Retinal pigment epithelial cell (primary cell): ENCODE results near the gene SGK1.
A peak's percentile ranks its signal among the peaks of the same experiment; 100 is the strongest.

Experiments
- DNase-seq: peaks from one replicate; pipeline ENCODE4 v3.0.0-alpha.2; 2010; ENCODE audit warnings: low read depth
- H3K4me3 ChIP-seq: 2 replicates; pipeline ENCODE4 v1.5.1; 2011; ENCODE audit warnings: mild to moderate bottlenecking, low read length, control low read depth, moderate library complexity
- CTCF ChIP-seq: conservative IDR thresholded peaks from 2 replicates; pipeline ENCODE4 v1.5.1; 2011; ENCODE audit warnings: low read depth, low read length, control low read depth, inconsistent platforms

The SGK1 gene

GRCh38 chr6:134303891-134304290, 14.0 kb downstream of the SGK1 start:
- H3K4me3 ChIP-seq: no peak overlapping the region
- TF ChIP-seq CTCF: no peak
- DNase-seq: no peak

GRCh38 chr6:134299236-134299635, 18.7 kb downstream of the SGK1 start:
- no peak for TF ChIP-seq CTCF
- H3K4me3 ChIP-seq: no peak overlapping the region
- peak; percentile 78 for DNase-seq

GRCh38 chr6:134296762-134297161, 21.1 kb downstream of the SGK1 start:
- H3K4me3 ChIP-seq: no peak overlapping the region
- no peak for TF ChIP-seq CTCF
- DNase-seq: no peak

- no peak overlapping the region for H3K4me3 ChIP-seq
- peak; percentile 60 for DNase-seq
- TF ChIP-seq CTCF: no peak
These were observed 21.9 kb downstream of the SGK1 start for GRCh38 chr6:134295953-134296553.

- H3K4me3 ChIP-seq: no peak overlapping the region
- DNase-seq: no peak
- TF ChIP-seq CTCF: no peak
These were observed 24.2 kb downstream of the SGK1 start for GRCh38 chr6:134293659-134294161.

GRCh38 chr6:134291156-134291555, 26.8 kb downstream of the SGK1 start:
- DNase-seq: no peak
- TF ChIP-seq CTCF: no peak

GRCh38 chr6:134289204-134289575, 28.7 kb downstream of the SGK1 start:
- H3K4me3 ChIP-seq: no peak overlapping the region
- no peak for DNase-seq
- TF ChIP-seq CTCF: no peak

More at GRCh38 chr6:134291156-134291555, 26.8 kb downstream of the SGK1 start:
- H3K4me3 ChIP-seq: no peak overlapping the region
